ENCODE measurements around the gene PRKCH.
A peak's percentile ranks its signal among the peaks of the same experiment; 100 is the strongest.

PRKCH gene

GRCh38 chr14:61350427-61351270 lies 29.3 kb downstream of the PRKCH start:
- ATAC-seq, result no peak
- TF ChIP-seq ZNF565 (CRISPR knock-in tag; conservative IDR thresholded peaks at IDR 0.05; ENCODE audit: low read depth) (no peak), BACH2 (CRISPR knock-in tag; IDR thresholded peaks at IDR 0.05; ENCODE audit: borderline replicate concordance) (no peak), CSDC2 (CRISPR knock-in tag; IDR thresholded peaks at IDR 0.05) (no peak), TCF4 (CRISPR knock-in tag; IDR thresholded peaks at IDR 0.05; ENCODE audit: borderline replicate concordance) (no peak)

- TF ChIP-seq ISL1 (CRISPR knock-in tag; IDR thresholded peaks at IDR 0.05) (no peak), ZFP3 (CRISPR knock-in tag; IDR thresholded peaks at IDR 0.05) (no peak), ZNF70 (CRISPR knock-in tag; IDR thresholded peaks at IDR 0.05) (no peak), OSR1 (CRISPR knock-in tag; IDR thresholded peaks at IDR 0.05) (no peak), PATZ1 (CRISPR knock-in tag; IDR thresholded peaks at IDR 0.05; ENCODE audit: borderline replicate concordance) (no peak), GLIS3 (CRISPR knock-in tag; IDR thresholded peaks at IDR 0.05) (no peak), ESRRG (CRISPR knock-in tag; IDR thresholded peaks at IDR 0.05) (no peak), ZFP30 (CRISPR knock-in tag; IDR thresholded peaks at IDR 0.05) (no peak), CREB5 (CRISPR knock-in tag; IDR thresholded peaks at IDR 0.05; ENCODE audit: low read depth) (no peak), SNAI2 (CRISPR knock-in tag; IDR thresholded peaks at IDR 0.05) (no peak), ZNF8 (CRISPR knock-in tag; IDR thresholded peaks at IDR 0.05) (no peak), RARB (CRISPR knock-in tag; IDR thresholded peaks at IDR 0.05) (no peak), CSRNP3 (CRISPR knock-in tag; IDR thresholded peaks at IDR 0.05) (no peak), TOX (CRISPR knock-in tag; IDR thresholded peaks at IDR 0.05; ENCODE audit: borderline replicate concordance) (no peak), PPARA (CRISPR knock-in tag; IDR thresholded peaks at IDR 0.05; ENCODE audit: borderline replicate concordance) (no peak), CSDC2 (CRISPR knock-in tag; IDR thresholded peaks at IDR 0.05) (no peak), ZC3H10 (CRISPR knock-in tag; IDR thresholded peaks at IDR 0.05) (no peak), TSHZ2 (CRISPR knock-in tag; IDR thresholded peaks at IDR 0.05) (no peak), ARNTL (CRISPR knock-in tag; IDR thresholded peaks at IDR 0.05; ENCODE audit: borderline replicate concordance, low read depth) (no peak), BACH2 (CRISPR knock-in tag; IDR thresholded peaks at IDR 0.05; ENCODE audit: borderline replicate concordance) (no peak)
- ATAC-seq, result no peak
Observed at GRCh38 chr14:61351477-61351876, 30.1 kb downstream of the PRKCH start.

GRCh38 chr14:61355892-61356325 lies 34.5 kb downstream of the PRKCH start:
- TF ChIP-seq TCF4 (CRISPR knock-in tag; IDR thresholded peaks at IDR 0.05; ENCODE audit: borderline replicate concordance) (no peak), ARNTL (CRISPR knock-in tag; IDR thresholded peaks at IDR 0.05; ENCODE audit: borderline replicate concordance, low read depth) (no peak), CREB5 (CRISPR knock-in tag; IDR thresholded peaks at IDR 0.05; ENCODE audit: low read depth) (no peak), TOX (CRISPR knock-in tag; IDR thresholded peaks at IDR 0.05; ENCODE audit: borderline replicate concordance) (no peak), OSR1 (CRISPR knock-in tag; IDR thresholded peaks at IDR 0.05) (no peak), TSHZ2 (CRISPR knock-in tag; IDR thresholded peaks at IDR 0.05) (no peak)
- peak; percentile 92 for ATAC-seq

All from SK-N-SH treated with all-trans-retinoic acid at 6 μM for 48 hours (cell line).